Measurements from ENCODE around the gene TRIM31.

The TRIM31 gene

GRCh38 chr6:30075790-30076732, 36.8 kb downstream of the TRIM31 start:
- DNase-seq (ENCODE audit: low read depth, low spot score) = peak; percentile 51

- peak; percentile 32 for DNase-seq (ENCODE audit: low read depth, low spot score)
Measured at GRCh38 chr6:30075094-30075789, 37.6 kb downstream of the TRIM31 start, which contains the start of gene RNF39. RNF39 (minus strand) TSS chr6:30075769; CDS start chr6:30075585, 184 bp downstream.

- DNase-seq (ENCODE audit: low read depth, low spot score) = peak; percentile 38
Measured at GRCh38 chr6:30074331-30075093, 38.4 kb downstream of the TRIM31 start.

GRCh38 chr6:30073489-30074235, 39.2 kb downstream of the TRIM31 start:
- DNase-seq (ENCODE audit: low read depth, low spot score) = no peak

GRCh38 chr6:30071858-30072257, 41.0 kb downstream of the TRIM31 start:
- no peak for DNase-seq (ENCODE audit: low read depth, low spot score)

GRCh38 chr6:30071081-30071818, 41.6 kb downstream of the TRIM31 start:
- peak; percentile 51 for DNase-seq (ENCODE audit: low read depth, low spot score)

GRCh38 chr6:30067460-30068139, 45.3 kb downstream of the TRIM31 start:
- DNase-seq (ENCODE audit: low read depth, low spot score) = no peak

GRCh38 chr6:30066577-30067459, 46.1 kb downstream of the TRIM31 start, which contains the start of gene PPP1R11:
PPP1R11 (plus strand) TSS chr6:30067198; CDS start chr6:30067411, 213 bp downstream.
- DNase-seq (ENCODE audit: low read depth, low spot score) = peak; percentile 99

GRCh38 chr6:30066082-30066481, 46.8 kb downstream of the TRIM31 start:
- DNase-seq (ENCODE audit: low read depth, low spot score) = no peak

GRCh38 chr6:30063315-30063714, 49.6 kb downstream of the TRIM31 start:
- DNase-seq (ENCODE audit: low read depth, low spot score) = no peak

- DNase-seq (ENCODE audit: low read depth, low spot score) = no peak
Measured at GRCh38 chr6:30062471-30063178, 50.3 kb downstream of the TRIM31 start.

- DNase-seq (ENCODE audit: low read depth, low spot score) = no peak
Measured at GRCh38 chr6:30061858-30062458, 50.9 kb downstream of the TRIM31 start.

GRCh38 chr6:30061092-30061857, 51.6 kb downstream of the TRIM31 start, which contains the start of gene POLR1H:
POLR1H (plus strand) TSS chr6:30061265; CDS start chr6:30061525, 260 bp downstream.
- peak; percentile 99 for DNase-seq (ENCODE audit: low read depth, low spot score)

GRCh38 chr6:30060606-30061091, 52.2 kb downstream of the TRIM31 start:
- DNase-seq (ENCODE audit: low read depth, low spot score) = peak; percentile 59

GRCh38 chr6:30055513-30055912, 57.4 kb downstream of the TRIM31 start:
- no peak for DNase-seq (ENCODE audit: low read depth, low spot score)

GRCh38 chr6:30053682-30054081, 59.2 kb downstream of the TRIM31 start:
- DNase-seq (ENCODE audit: low read depth, low spot score) = no peak

Measured in astrocyte of the hippocampus (primary cell).